Aorta (tissue), 5 donors: Measurements from ENCODE around the gene CXCL9. TPM values are rescaled to one million over a fixed set of nuclear protein-coding genes. Genes with fewer than 3 reads are reported as not detected.
A peak's percentile ranks its signal among the peaks of the same experiment; 100 is the strongest.
"Not testable (repeated sequence)": the region's sequence is repeated elsewhere in the genome, so short reads cannot be mapped to it uniquely, and the experiment has no call there.

Experiments
- ATAC-seq: fragments of 200-7000 bp; cut with Tn5 transposase; one replicate; pipeline ENCODE4 v1.9.1; 2022; ENCODE audit warnings: moderate library complexity; ENCODE audit not compliant: low FRiP score
- DNase-seq, 2 donors: peaks; one replicate each; pipeline ENCODE4 v3.0.0-alpha.2; 2020
- H3K27ac ChIP-seq, 2 donors: one replicate each; pipeline ENCODE4 v1.5.1; 2013; ENCODE audit warnings: low read length in 2 of 2, mild to moderate bottlenecking in 2 of 2, moderate library complexity in 2 of 2, control low read depth in 1 of 2, inconsistent platforms in 1 of 2, low read depth in 1 of 2
- H3K27me3 ChIP-seq, 2 donors: one replicate each; pipeline ENCODE4 v1.6.1; 2013; ENCODE audit warnings: control low read depth in 1 of 2, low read length in 1 of 2, mild to moderate bottlenecking in 1 of 2, moderate library complexity in 1 of 2; ENCODE audit not compliant: insufficient read depth in 2 of 2, control insufficient read depth in 1 of 2
- H3K36me3 ChIP-seq, 2 donors: one replicate each; pipeline ENCODE4 v1.6.1; 2013; ENCODE audit warnings: control low read depth in 1 of 2, low read length in 1 of 2, mild to moderate bottlenecking in 1 of 2; ENCODE audit not compliant: insufficient read depth in 2 of 2, control insufficient read depth in 1 of 2
- H3K4me1 ChIP-seq, 2 donors: one replicate each; pipeline ENCODE4 v1.6.1; 2013; ENCODE audit warnings: low read length in 2 of 2, control low read depth in 1 of 2, mild to moderate bottlenecking in 1 of 2, moderate library complexity in 1 of 2; ENCODE audit not compliant: insufficient read depth in 2 of 2, control insufficient read depth in 1 of 2
- H3K4me3 ChIP-seq, 2 donors: one replicate each; pipeline ENCODE4 v1.5.1; 2013; ENCODE audit warnings: low read length in 2 of 2, control low read depth in 1 of 2, mild to moderate bottlenecking in 1 of 2
- H3K9me3 ChIP-seq: one replicate; pipeline ENCODE4 v1.6.1; 2013; ENCODE audit warnings: mild to moderate bottlenecking, low read length; ENCODE audit not compliant: control insufficient read depth
- WGBS, 2 donors: extraction: QIAGEN DNeasy Blood & Tissue Kit; methylation state at CpG; one replicate each; pipeline ENCODE4 v1.1.7; 2013; 5-methylcytosine and 5-hydroxymethylcytosine counted together
- intact Hi-C, 2 donors: fragments of 100-400 bp; cut with DNase I; formaldehyde crosslinking; loops; one replicate each; pipeline versions ENCODE4 v1.14.2 to v1.15.0; 2022
- polyA plus RNA-seq, 2 donors: library from polyadenylated mRNA; stranded (reverse); fragments of 200-250 nt; gene quantifications; one replicate each; pipeline ENCODE4 v1.2.3, GENCODE V29; 2013
- total RNA-seq, 2 donors: library from RNA; stranded (reverse); fragmentation: NEBNext Ultra II Directional; extraction: Animal tissue kit (Norgen Biotek cat#: 25700); gene quantifications; one replicate each; pipeline ENCODE4 v1.2.1, GENCODE V29; 2021
- donor health status: healthy with polysubstance abuse.
- donor health status: Bipolar disorder and iron deficiency.
- donor health status: DM: no; HTN: no; CAD: no.
- donor health status: DM: no; HTN: no; CAD: no.
- donor health status: DM: yes; HTN: yes; CAD: no.

CXCL9 gene
- total and polyA plus RNA-seq, 4 donors, result 0.38 to 4.4 (median 1.4) TPM

DNA sequence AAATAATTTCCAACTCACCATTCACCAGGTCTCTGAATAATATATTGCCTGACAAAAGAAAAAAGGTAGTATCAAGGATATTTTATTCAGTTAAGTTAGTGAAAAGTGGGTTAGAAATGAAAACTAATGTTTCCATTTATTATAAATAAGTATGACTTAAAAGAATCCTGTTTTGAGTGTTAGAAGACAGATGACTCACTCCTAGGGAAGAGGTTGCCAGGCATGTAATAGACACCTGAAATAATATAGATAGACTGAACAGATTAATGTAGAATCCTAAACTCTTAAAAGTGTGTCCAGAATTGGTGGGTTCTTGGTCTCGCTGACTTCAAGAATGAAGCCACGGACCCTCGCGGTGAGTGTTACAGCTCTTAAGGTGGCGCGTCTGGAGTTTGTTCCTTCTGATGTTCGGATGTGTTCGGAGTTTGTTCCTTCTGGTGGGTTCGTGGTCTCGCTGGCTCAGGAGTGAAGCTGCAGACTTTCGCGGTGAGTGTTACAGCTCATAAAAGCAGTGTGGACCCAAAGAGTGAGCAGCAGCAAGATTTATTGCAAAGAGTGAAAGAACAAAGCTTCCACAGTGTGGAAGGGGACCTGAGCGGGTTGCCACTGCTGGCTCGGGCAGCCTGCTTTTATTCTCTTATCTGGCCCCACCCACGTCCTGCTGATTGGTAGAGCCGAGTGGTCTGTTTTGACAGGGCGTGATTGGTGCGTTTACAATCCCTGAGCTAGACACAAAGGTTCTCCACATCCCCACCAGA, 35.1 kb upstream of the CXCL9 start:
- H3K36me3 ChIP-seq, H3K9me3 ChIP-seq, DNase-seq, H3K4me3 ChIP-seq, ATAC-seq, H3K27me3 ChIP-seq, H3K27ac ChIP-seq, H3K4me1 ChIP-seq, intact Hi-C loops: not testable (repeated sequence)
- 78 to 82% methylated on average over 16 to 17 of the region's 18 CpGs for WGBS, 2 donors

DNA sequence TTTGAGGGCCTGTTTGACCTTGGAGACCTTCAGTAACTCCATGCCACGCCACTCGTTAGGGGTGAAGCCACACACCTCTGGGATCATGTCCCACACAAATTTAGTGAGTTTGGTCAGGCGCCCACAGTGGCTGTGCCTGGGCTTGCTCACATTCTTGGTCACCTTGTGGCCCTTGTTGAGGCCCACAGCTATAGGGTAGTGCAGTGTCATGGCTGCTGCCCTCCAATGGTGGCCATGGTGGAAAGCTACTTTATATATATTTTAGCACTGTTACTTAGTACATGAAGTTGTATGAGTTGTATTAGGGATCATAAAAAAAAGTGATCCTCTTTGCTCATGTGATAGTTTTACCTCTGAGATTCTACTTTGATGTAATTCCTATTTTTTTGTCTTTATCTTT, 29.5 kb upstream of the CXCL9 start:
- no peaks in the 10 kb centered on the region for H3K9me3 ChIP-seq
- WGBS, 2 donors, result 78 to 80% methylated on average over 3 of the region's 3 CpGs
- intact Hi-C loops, result no loop called here
- no peaks in the 10 kb centered on the region for H3K36me3 ChIP-seq
- no peaks in the 10 kb centered on the region for H3K27me3 ChIP-seq
- ATAC-seq (no peak), DNase-seq (no peak)
- no peak overlapping the region for H3K4me3 ChIP-seq
- H3K4me1 ChIP-seq, result no peaks in the 10 kb centered on the region
- no peak overlapping the region for H3K27ac ChIP-seq

DNA sequence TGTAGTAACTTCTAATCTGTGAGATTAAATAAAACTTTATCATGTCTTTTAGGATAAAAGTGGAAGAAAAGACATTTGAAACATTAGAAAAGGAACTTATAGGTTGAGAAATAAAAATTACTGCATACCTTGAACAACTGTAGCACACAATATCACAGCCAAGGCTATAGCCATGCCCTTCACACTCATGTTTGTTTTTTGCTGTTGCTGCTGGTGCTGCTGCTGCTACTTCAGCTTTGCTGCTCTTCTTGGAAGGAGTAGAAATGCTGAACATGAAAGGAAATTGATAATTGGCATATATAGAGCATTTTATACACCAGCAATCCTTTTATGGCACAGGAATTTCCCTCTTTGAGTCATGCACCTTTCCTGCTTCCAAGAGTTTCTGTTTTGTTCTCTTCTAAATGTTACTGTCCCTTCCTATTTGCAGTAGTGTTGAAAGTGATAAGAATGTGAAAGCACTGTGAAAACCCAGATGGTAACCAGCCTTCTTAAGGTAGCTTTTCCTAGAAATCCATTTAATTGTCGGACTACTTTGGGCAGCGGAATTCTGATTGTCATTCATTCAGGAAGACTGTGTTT, 28.6 kb upstream of the CXCL9 start, which contains the start of gene CXCL11:
TSS of gene CXCL11 (minus strand) at position 272 of the 582 bp plus-strand sequence. CDS start at position 189, 83 bp downstream.
- 81 to 86% methylated on average over 2 of the region's 2 CpGs for WGBS, 2 donors
- Histone ChIP-seq H3K27me3 (no peaks in the 10 kb centered on the region), H3K36me3 (no peaks in the 10 kb centered on the region), H3K4me3 (no peak within 1 kb of the TSS), H3K27ac (no peak within 1 kb of the TSS), H3K4me1 (no peaks in the 10 kb centered on the region), H3K9me3 (no peaks in the 10 kb centered on the region)
- intact Hi-C loops, result no loop called here
- no peak for DNase-seq
- ATAC-seq, result no peak

DNA sequence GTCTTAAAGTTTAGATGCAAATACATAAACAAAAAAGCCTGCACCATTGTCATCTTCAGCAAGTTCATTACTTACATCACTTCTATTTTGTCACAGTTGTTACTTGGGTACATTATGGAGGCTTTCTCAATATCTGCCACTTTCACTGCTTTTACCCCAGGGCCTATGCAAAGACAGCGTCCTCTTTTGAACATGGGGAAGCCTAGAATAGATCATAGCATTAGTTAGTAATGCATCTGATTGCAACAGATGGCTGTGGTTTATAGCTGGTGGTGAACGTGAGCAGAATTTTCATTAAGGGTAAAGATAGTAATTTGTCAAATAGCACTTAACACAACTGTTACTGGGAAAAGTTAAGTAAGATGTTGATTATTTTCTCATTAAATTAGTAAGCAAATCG, 27.8 kb upstream of the CXCL9 start:
- H3K9me3 ChIP-seq, result no peaks in the 10 kb centered on the region
- no peak overlapping the region for H3K27ac ChIP-seq
- H3K4me3 ChIP-seq, result no peak overlapping the region
- WGBS, 2 donors, result 64 to 66% methylated on average over 3 of the region's 3 CpGs
- ATAC-seq (no peak), DNase-seq (no peak)
- H3K4me1 ChIP-seq, result no peaks in the 10 kb centered on the region
- no peaks in the 10 kb centered on the region for H3K36me3 ChIP-seq
- H3K27me3 ChIP-seq, result no peaks in the 10 kb centered on the region
- intact Hi-C loops, result no loop called here

DNA sequence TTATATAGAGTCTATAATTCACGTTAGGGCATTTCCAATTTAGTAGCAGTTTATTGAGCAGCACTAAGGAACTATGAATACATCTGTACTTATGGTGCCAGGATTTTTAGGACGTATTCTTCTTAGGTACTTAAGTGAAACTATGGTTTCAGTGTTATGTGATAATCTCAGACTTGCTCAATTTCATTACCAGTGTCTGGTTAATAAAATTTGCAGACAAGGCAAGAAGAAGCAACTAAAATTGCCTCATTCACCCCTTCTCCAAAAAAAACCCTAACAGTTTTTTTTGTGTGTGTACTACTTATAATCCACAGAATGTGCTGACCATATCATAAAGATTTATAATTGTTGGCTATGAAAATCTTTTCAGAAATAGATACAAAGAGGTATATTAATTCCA, 22.0 kb upstream of the CXCL9 start:
- WGBS, 2 donors, result 58 to 66% methylated on average over 2 of the region's 2 CpGs
- no peak overlapping the region for H3K27ac ChIP-seq
- H3K36me3 ChIP-seq, result no peaks in the 10 kb centered on the region
- DNase-seq, result no peak
- H3K4me1 ChIP-seq, result no peaks in the 10 kb centered on the region
- no peak for ATAC-seq
- no peaks in the 10 kb centered on the region for H3K9me3 ChIP-seq
- H3K4me3 ChIP-seq, result no peak overlapping the region
- intact Hi-C loops, result no loop called here
- H3K27me3 ChIP-seq, result no peaks in the 10 kb centered on the region

DNA sequence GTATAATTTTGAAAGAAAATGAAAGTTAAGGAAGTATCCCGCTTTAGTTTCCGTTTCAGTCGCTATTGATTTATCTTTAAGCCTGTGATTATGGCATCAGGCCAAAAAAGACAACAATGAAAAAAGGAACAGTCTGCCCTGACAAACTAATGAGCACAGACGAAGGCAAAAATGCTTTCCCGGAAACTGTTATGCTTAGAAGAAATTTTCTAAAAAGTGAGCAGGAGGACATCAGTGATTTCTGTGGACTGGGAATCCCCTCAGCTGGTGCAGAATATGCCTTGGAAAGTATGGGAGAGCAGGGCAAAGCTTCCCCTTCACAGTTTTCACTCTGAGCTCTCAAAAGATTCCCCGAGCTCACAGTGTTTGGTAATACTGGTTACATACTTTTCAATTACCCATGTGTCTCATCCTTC, 21.0 kb upstream of the CXCL9 start:
- Histone ChIP-seq H3K27ac (no peak overlapping the region), H3K27me3 (no peaks in the 10 kb centered on the region), H3K9me3 (no peaks in the 10 kb centered on the region), H3K36me3 (no peaks in the 10 kb centered on the region), H3K4me3 (no peak overlapping the region), H3K4me1 (no peaks in the 10 kb centered on the region)
- WGBS, 2 donors, result 7 to 13% methylated on average over 6 of the region's 6 CpGs
- intact Hi-C loops, result no loop called here
- DNase-seq (no peak), ATAC-seq (peak; percentile 41)

DNA sequence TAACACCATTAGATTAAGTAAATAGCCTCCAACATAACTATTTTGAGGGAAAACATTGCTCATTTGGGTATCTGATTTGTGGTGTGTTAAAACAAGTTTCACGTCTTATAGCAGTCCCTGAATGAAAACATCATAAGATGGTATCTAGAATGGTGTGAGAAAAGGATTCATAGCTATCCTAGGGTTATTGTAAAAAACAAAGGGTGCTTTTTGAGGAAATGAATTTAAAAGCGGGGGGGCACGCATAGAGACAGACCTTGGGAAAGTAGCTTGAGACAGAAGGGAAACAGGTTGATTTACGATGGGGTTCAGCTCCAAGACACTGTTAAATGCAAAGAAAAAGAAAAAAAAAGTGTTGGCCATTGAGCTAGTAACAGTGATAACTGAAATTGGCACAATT, 16.8 kb upstream of the CXCL9 start:
- H3K4me3 ChIP-seq, result no peak overlapping the region
- 81 to 85% methylated on average over 4 of the region's 4 CpGs for WGBS, 2 donors
- ATAC-seq (no peak), DNase-seq (no peak)
- H3K27me3 ChIP-seq, result no peaks in the 10 kb centered on the region
- H3K9me3 ChIP-seq, result no peaks in the 10 kb centered on the region
- intact Hi-C loops, result no loop called here
- no peaks in the 10 kb centered on the region for H3K4me1 ChIP-seq
- H3K27ac ChIP-seq, result no peak overlapping the region
- no peaks in the 10 kb centered on the region for H3K36me3 ChIP-seq

DNA sequence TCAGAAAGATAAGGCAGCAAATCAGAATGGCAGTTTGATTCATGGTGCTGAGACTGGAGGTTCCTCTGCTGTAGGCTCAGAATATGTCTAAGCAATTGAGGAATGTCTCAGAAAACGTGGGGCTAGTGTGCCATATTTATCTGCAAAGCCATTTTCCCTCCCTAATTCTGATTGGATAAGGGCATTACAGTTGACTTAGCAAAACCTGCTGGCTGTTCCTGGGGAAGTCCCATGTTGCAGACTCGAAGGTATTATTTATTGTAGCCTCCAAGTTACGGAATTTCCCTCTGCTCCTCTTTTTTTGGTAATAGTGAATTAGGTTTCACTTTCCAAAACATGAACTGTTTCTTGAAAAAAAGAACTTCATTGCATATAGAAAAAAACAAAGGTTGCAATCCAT, 16.1 kb upstream of the CXCL9 start, which contains the start of gene CXCL10:
TSS of gene CXCL10 (minus strand) at position 109 of the 400 bp plus-strand sequence. CDS start at position 43, 66 bp downstream.
- Histone ChIP-seq H3K9me3 (no peaks in the 10 kb centered on the region), H3K27ac (no peak within 1 kb of the TSS), H3K4me1 (no peaks in the 10 kb centered on the region), H3K27me3 (no peaks in the 10 kb centered on the region), H3K4me3 (no peak within 1 kb of the TSS), H3K36me3 (no peaks in the 10 kb centered on the region)
- WGBS, 2 donors, result 7 to 15% methylated on average over 3 of the region's 3 CpGs
- ATAC-seq, result no peak
- no peak for DNase-seq
- intact Hi-C loops, result no loop called here

DNA sequence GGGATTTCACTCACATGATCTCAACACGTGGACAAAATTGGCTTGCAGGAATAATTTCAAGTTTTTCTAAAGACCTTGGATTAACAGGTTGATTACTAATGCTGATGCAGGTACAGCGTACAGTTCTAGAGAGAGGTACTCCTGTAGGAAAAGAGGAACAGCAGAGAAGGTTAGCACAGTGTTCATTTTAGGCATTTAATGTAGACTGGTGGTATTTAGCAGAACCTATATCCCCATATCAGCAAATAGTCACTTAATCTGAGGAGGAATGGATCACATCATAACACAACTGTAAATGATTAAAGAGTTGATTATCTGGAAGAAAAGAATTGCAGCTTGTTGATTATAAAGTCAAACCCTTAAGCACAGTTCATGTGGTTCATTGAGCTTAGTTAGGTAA, 15.4 kb upstream of the CXCL9 start:
- 83 to 86% methylated on average over 2 of the region's 2 CpGs for WGBS, 2 donors
- no peak for DNase-seq
- intact Hi-C loops, result no loop called here
- ATAC-seq, result no peak
- Histone ChIP-seq H3K36me3 (no peaks in the 10 kb centered on the region), H3K4me3 (no peak overlapping the region), H3K27me3 (no peaks in the 10 kb centered on the region), H3K9me3 (no peaks in the 10 kb centered on the region), H3K4me1 (no peaks in the 10 kb centered on the region), H3K27ac (no peak overlapping the region)
